ENCODE data around the gene POLR3B. TPM values are rescaled to one million over a fixed set of nuclear protein-coding genes. Genes with fewer than 3 reads are reported as not detected.
"Not testable (repeated sequence)": the region's sequence is repeated elsewhere in the genome, so short reads cannot be mapped to it uniquely, and the experiment has no call there.

Gene POLR3B
- total and polyA plus RNA-seq, 4 donors, result 5.4 to 12.2 (median 7.0) TPM

- Histone ChIP-seq H3K27me3 (ENCODE audit: control insufficient read depth in 4 of 4, insufficient read depth in 4 of 4, low read length in 3 of 4) (no peaks in the 10 kb centered on the region), H3K27ac (ENCODE audit: low read depth in 1 of 2, low read length in 2 of 2) (no peak overlapping the region), H3K4me1 (ENCODE audit: control insufficient read depth in 4 of 4, insufficient read depth in 4 of 4, low read length in 3 of 4) (peaks cover 0 to under 1% (median 0%) of the 10 kb centered on the region in 4 donors), H3K9me3 (ENCODE audit: control insufficient read depth in 4 of 4, low read length in 3 of 4) (no peaks in the 10 kb centered on the region), H3K36me3 (ENCODE audit: control insufficient read depth in 4 of 4, insufficient read depth in 3 of 4, low read depth in 1 of 4, low read length in 3 of 4) (peaks cover 8 to 31% (median 25%) of the 10 kb centered on the region in 4 donors), H3K4me3 (ENCODE audit: low read depth in 1 of 3, low read length in 3 of 3) (no peak overlapping the region), H3K9ac (ENCODE audit: low read depth in 1 of 2, low read length in 2 of 2) (no peak overlapping the region)
- WGBS, result 99% methylated on average over 1 of the region's 1 CpG
- TF ChIP-seq YY1 (IDR thresholded peaks at IDR 0.05), result no peak
- TF ChIP-seq ATF3 (IDR thresholded peaks at IDR 0.05), result no peak
- TF ChIP-seq CTCF (IDR thresholded peaks at IDR 0.05; ENCODE audit: low read depth, low read length, missing input control), result no peak
- TF ChIP-seq FOXA2 (IDR thresholded peaks at IDR 0.05), result no peak
- no peak for TF ChIP-seq REST (IDR thresholded peaks at IDR 0.05)
- no peak for TF ChIP-seq GABPA (IDR thresholded peaks at IDR 0.05 in 1 of 2, conservative IDR thresholded peaks at IDR 0.05 in 1 of 2)
- TF ChIP-seq JUND (IDR thresholded peaks at IDR 0.05), result no peak
- TF ChIP-seq HNF4A (conservative IDR thresholded peaks at IDR 0.05), result no peak
- no peak for TF ChIP-seq MAX (IDR thresholded peaks at IDR 0.05)
- no peak for TF ChIP-seq TAF1 (conservative IDR thresholded peaks at IDR 0.05)
- TF ChIP-seq EGR1 (IDR thresholded peaks at IDR 0.05; ENCODE audit: low read depth in 2 of 2), result no peak
- no peak for TF ChIP-seq HNF4G (IDR thresholded peaks at IDR 0.05)
- no peak for TF ChIP-seq NR2F2 (IDR thresholded peaks at IDR 0.05)
- TF ChIP-seq RXRA (IDR thresholded peaks at IDR 0.05), result no peak
- no peak for TF ChIP-seq FOXA1 (IDR thresholded peaks at IDR 0.05)
- TF ChIP-seq ZBTB33 (IDR thresholded peaks at IDR 0.05), result no peak
- TF ChIP-seq RAD21 (IDR thresholded peaks at IDR 0.05), result no peak
- no peak for TF ChIP-seq SP1 (IDR thresholded peaks at IDR 0.05)
- DNase-seq (ENCODE audit: low spot score), result no peak
Measured at GRCh38 chr12:106380954-106381353, 23.4 kb downstream of the POLR3B start.

GRCh38 chr12:106381866-106382265 is 24.3 kb downstream of the POLR3B start:
- H3K4me3 ChIP-seq (ENCODE audit: low read depth in 1 of 3, low read length in 3 of 3); H3K27ac ChIP-seq (ENCODE audit: low read depth in 1 of 2, low read length in 2 of 2); DNase-seq (ENCODE audit: low spot score); H3K4me1 ChIP-seq (ENCODE audit: control insufficient read depth in 4 of 4, insufficient read depth in 4 of 4, low read length in 3 of 4); H3K9ac ChIP-seq (ENCODE audit: low read depth in 1 of 2, low read length in 2 of 2); H3K9me3 ChIP-seq (ENCODE audit: control insufficient read depth in 4 of 4, low read length in 3 of 4); H3K27me3 ChIP-seq (ENCODE audit: control insufficient read depth in 4 of 4, insufficient read depth in 4 of 4, low read length in 3 of 4): not testable (repeated sequence)
- peaks cover 7 to 31% (median 19%) of the 10 kb centered on the region in 4 donors for H3K36me3 ChIP-seq (ENCODE audit: control insufficient read depth in 4 of 4, insufficient read depth in 3 of 4, low read depth in 1 of 4, low read length in 3 of 4)
- WGBS, result 91% methylated on average over 4 of the region's 4 CpGs

Measured in liver (tissue), 9 donors.